Stimulated activated CD4-positive, alpha-beta T cell treated with anti-CD3 and anti-CD28 coated beads, Interleukin-4, amount 100 ng/mL, for 48 hours (primary cell): ENCODE results near the gene SIVA1.
A peak's percentile ranks its signal among the peaks of the same experiment; 100 is the strongest.

ENCODE experiments used
- DNase-seq, 2 donors: peaks; one replicate each; pipeline ENCODE4 v3.0.0-alpha.2; 2020; ENCODE audit warnings: low read depth in 2 of 2

Gene SIVA1

DNA sequence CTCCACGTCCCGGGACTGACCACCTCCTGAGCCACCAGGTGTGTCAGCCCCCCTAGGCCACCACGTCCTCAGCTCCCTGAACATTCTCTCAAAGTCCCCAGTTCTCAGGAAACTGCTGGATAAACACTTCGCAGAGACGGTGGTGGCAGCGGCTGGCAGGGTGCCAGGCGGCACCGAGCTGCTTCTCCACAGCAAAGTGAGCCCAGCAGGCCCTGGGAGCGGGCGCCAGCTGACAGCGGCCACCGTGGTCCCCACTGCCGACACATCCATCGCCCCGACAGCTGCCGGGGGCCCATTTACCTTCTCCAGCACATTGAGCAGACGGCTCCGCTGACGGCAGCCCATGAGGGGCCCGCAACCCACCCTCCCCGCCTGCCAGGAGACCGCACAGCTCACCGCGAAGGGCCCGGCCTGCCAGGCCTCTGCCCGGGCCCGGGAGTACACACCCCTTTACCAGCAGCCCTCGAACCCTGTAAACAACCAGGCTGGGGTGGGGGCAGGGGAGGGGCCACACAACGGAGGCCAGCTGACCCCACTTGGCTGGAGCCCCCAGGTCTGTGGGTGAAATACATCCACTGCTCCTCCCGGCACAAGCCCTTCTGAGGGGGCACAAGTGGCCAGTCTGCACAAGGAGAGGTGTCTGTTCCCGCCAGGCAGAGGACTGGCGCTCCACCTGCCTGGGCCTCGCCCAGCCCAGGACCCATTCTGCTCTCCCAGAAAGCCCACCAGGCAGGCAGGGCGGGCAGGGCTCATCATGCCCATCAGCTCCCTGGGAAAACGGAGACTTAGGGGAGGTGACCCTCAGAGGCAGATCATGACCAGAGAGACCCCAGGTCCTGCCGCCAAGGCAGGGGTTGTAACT lies 32.1 kb downstream of the SIVA1 start:
- no peak for DNase-seq

DNA sequence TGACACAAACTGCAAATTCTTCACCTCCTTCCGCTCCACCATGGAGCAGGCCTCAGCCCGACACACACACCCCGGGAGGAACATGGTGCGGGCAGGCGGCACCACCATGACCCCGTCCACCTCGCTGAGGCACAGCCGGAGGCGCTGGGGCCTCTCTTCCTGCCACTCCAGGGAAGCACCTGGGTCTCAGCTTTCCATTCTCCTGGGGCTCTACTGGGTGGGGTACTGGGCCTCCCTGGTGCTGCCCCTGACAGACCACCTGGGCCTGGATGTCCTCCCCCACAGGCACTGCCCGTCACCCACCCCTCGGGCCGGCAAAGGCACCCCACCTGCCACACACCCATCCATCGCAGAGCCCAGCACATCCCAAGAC lies 32.7 kb downstream of the SIVA1 start:
- DNase-seq: no peak

GRCh38 chr14:104786091-104786586 lies 33.2 kb downstream of the SIVA1 start:
- no peak for DNase-seq

GRCh38 chr14:104786726-104787675 lies 34.1 kb downstream of the SIVA1 start:
- DNase-seq: no peak

- DNase-seq: no peak
Measured at GRCh38 chr14:104787736-104788135, 34.8 kb downstream of the SIVA1 start.

DNA sequence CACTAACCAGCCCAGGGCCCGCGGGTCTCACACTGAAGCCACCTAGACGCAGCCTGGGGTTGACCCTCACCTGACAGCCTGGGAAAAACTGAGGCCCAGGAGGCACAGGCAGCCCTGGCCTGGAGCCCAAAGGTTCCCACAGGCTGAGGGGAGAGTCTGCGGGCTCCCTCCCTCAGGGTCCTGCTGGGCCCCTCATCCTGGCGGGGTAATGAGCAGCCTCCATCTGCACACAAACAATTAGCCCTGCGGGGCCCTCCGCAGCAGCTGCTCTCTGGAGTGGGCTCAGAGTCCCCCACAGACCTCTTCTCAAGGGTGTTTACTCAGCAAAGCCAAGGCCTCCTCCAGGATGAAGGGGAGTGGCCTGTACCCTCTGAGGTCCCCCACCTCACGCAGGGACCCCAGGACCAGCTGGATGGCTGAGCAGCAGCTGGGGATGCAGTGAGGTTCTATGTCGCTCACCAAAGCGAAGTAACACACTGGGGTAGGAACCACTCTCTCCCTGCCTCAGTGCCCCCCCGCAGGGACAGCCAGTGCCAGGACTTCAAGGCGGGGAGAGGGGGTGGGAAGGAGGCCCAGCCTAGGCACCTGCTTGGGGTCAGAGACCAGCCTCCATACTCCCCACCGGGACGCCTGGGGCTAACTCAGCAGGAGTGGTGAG lies 35.3 kb downstream of the SIVA1 start:
- DNase-seq: no peak

DNA sequence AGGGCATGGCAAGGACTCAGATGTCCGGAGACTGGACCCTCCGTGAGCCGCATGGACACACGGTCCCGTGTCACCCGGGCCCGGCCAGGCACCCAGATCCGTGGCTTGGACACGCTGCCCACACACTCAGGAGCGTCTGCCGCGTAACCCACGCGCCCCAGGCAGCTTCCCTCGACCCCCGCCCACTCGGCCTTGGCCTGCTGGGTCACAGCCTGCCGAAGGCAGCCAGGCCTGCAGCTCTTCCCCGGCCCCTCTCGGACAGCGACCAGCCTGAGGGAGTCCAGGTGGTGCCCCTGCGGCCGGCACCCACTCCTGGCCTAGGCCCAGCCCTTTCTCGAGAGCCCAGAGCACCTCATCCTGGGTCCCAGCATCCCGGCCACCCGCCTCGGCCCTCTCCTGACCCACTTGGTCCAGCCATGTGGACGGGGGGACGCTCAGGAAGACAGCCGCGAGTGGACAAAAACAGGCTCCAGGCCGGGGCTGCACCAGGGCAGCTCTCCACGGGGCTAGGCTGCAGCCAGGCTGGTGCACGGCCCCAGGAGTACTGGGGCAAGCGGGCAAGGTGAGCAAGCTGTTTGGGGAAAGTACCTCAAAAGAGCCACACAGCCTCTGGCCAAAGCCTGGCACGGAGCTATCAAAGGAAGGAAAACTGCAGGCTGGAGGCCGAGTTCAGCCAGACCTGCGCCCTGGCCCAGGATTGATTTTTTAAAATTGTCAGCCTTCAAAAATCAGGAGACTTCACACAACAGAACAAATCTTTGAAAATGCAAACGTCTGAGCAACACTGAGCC lies 36.1 kb downstream of the SIVA1 start:
- no peak for DNase-seq

DNA sequence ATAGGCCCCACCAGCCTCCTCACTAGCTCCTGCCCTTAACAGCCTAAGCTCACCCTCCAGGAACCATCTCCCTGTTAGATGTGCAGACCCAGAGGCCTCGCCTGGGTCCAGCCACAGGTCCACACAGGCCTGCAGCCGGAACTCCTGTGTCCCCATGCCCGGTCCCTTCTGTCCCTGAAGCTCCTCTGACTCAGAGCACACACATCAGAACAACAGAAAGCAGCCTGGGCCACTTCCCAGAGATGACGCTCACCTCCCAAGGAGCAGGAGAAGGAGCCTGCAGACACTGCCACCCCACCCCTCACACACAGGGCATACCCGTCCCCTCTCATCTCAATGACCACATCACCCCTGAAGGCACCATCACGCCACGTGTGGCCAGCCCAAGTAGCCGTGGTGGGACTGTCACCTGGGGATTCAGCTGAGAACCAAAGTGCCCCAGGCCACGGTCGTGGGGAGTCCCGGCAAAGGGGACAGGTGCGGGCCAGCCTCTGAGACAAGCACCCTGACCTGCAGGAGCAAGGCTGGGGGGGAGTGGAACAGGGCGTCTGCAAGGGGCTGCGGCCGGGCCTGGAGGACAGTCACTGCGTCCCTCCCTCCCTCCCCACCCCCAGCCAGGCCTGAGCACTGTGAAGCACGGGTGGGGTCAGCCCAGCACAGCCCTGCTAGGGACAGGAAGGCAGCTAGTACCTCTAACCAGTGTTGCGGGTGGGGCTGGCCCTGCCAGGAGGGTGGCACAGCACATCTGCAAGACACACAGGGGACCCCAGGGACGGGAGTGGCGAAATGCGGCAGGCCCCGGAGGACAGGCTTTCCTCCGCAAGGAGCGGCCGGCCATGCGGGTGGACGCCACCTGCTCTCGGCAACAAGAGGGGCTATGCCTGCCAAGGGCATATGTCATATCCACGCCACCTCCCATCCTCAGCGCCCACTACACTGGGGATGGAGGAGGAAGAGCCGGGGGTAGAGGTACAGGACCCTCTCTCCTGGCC lies 37.1 kb downstream of the SIVA1 start:
- DNase-seq: no peak

DNA sequence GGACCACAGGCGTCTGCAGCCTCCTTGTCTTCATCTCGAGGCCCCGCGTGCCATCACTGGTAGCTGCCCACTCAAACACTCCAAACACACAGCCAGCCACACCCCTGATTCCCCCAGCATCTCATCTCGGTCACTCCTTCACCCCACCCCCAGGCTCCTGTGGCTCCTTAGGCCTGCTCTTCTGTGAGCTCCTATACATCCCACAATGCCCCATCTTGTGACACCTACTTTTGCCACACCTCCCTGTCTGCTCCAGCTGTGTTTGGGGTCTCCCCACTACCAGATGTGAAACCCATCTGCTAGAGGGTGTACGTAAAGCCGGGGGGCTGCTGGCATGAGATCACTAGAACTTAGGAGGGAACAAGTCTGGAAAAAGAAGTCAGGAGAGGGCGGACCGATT lies 38.5 kb downstream of the SIVA1 start:
- no peak for DNase-seq

- DNase-seq: no peak
Measured at GRCh38 chr14:104792101-104792884, 39.3 kb downstream of the SIVA1 start.

- no peak for DNase-seq
Measured at GRCh38 chr14:104792945-104793702, 40.2 kb downstream of the SIVA1 start.

GRCh38 chr14:104793703-104793959 lies 40.7 kb downstream of the SIVA1 start:
- no peak for DNase-seq

DNA sequence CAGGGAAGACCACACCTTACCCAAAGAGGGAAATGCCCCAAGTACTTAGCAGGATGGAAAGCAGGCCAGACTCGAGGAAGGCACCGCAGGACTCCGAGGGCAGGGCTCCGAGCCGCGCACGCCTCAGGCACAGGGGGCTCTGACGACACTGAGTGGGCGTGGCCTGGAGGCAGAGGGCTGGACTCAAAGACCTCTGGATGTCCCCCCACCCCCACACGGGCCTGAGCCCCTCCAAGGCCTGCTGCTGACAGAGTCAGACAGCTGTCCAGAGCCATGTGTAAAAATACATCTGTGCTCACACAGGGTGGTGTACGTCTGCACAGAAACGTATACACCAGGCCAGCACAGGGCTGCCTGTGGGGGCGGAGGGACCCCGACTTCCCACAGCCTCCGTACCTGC lies 41.2 kb downstream of the SIVA1 start:
- peak in 1 of 2 donors; percentile 42 for DNase-seq

DNA sequence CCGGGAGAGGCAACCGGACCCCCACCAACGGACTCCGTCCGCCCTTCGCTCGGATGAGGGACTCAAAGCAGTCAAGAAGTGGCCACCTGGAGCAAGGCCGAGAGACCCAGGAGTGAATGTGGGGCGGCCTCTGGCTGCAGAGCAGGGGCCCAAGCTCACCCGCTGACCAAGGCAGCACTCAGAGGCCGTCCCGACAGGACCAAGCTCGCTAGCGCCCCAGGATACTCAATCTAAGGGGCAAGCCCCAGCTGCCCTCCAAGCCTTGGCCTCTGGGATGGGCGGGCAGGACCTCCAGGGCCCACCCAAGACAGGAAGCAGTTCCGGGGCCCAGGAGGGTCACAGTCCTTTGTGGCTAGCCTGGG lies 41.7 kb downstream of the SIVA1 start:
- no peak for DNase-seq

- DNase-seq: no peak
Measured at GRCh38 chr14:104794993-104795780, 42.2 kb downstream of the SIVA1 start, which contains the start of gene AKT1. AKT1 (minus strand) TSS chr14:104795748; CDS start chr14:104792643, 3,105 bp downstream.

DNA sequence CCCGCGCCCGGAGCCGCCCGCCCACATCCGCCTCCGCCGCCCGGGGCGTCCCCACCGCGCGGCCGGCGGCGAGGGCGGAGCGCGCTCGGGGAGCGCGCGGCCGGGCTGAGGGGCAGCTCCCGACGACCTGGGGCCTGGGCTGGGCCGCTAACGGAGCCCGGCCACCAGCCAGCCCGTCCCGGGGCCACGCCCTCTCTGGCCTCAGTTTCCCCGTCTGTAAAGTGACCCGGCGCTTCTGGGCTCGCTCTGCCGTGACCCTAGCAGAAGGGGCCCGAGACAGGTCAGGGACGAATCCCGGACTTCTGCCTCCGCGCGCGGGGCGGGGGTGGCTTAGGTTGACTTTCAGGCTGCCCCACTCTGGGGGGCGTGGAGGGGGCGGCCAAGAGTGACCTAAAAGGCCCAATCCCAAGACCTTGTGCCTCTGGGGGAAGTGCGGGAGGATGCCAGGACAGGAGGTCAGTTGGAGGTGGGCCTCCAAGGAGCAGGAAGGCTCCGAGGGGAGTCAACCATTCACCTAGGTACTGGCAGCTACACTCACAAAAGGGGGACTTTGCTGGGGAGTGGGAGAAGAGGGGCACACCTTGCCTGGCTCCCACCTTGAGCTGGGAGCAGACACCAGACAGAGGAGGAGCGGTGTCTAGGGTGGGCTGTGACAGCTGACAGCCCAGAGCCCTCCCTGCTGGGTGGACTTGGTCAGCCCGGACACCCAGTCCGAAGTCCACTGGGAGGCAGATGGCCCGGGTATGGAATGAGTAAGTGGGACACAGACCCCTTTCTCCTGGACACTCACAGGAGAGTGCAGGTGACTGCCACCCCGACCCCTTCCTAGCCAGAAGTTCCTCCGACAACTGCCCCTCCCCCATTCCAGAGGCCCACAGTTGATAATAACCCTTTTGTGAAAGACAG lies 43.1 kb downstream of the SIVA1 start:
- no peak for DNase-seq

- no peak for DNase-seq
Measured at GRCh38 chr14:104796687-104797081, 43.7 kb downstream of the SIVA1 start.
